HCT116 (cell line): ENCODE data around the gene ZNF652. TPM values are rescaled to one million over a fixed set of nuclear protein-coding genes. Genes with fewer than 3 reads are reported as not detected.

Experiments
- microRNA-seq: library from miRNA; unstranded; fragments of <30 nt; microRNA quantifications from one replicate; pipeline ENCODE4, GENCODE V29; 2016; ENCODE audit warnings: borderline number of aligned reads
- total RNA-seq: library from RNA; stranded (reverse); gene quantifications from one replicate; pipeline ENCODE4 v1.2.1, GENCODE V29; 2021; ENCODE audit not compliant: unreplicated experiment

Gene ZNF652
- total RNA-seq, 1 experiment from 2014 or later = 27.8 TPM

Small RNAs within 50 kb of the gene (microRNA-seq; reads per million reads assigned to microRNA genes)
- not detected for gene MIR6129

Other genes with a start within 250 kb of the ZNF652 start
- not detected for gene B4GALNT2, start 229.5 kb downstream of the ZNF652 start, total RNA-seq
- gene GNGT2, start 151.7 kb downstream of the ZNF652 start, total RNA-seq = not detected
- gene ABI3, start 151.5 kb downstream of the ZNF652 start, total RNA-seq = 0.12 TPM
- 3.0 TPM for gene PHOSPHO1, start 131.5 kb downstream of the ZNF652 start, total RNA-seq
- gene PHB1, start 52.6 kb upstream of the ZNF652 start, total RNA-seq = 534 TPM
- gene NGFR, start 133.0 kb upstream of the ZNF652 start, total RNA-seq = 6.1 TPM
- gene NXPH3, start 213.6 kb upstream of the ZNF652 start, total RNA-seq = 0.10 TPM